Measurements from ENCODE around the gene WDR45B.

DNA sequence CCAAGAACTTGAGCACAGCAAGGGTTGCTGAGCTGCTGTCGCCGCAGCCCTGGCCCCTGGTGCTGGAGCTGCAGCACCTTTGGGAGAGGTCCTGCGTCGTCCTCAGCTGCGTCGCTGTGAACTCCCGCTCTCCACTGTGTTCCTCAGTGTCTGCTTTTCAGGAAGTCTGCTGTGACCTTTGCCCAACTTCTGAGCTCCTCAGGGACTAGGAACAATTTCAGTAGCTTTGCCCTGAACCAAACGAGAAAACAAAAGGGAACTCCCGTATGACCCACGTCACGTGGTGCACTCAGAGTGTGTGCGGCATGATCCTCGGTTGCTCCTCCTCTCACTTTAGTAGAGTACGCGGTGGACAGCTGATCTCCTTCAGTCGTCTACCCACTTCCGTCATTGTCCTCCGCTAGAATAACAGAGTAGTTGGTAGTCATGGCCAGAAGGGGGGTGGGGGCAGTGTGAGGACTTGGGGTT is 44.2 kb downstream of the WDR45B start:
- TF ChIP-seq CTCF (IDR thresholded peaks at IDR 0.05) (no peak), SMC3 (IDR thresholded peaks at IDR 0.05; ENCODE audit: low read depth, low read length) (no peak), YY1 (IDR thresholded peaks at IDR 0.05; ENCODE audit: low read depth) (no peak), POLR2AphosphoS5 (IDR thresholded peaks at IDR 0.05; ENCODE audit: low read depth, low read length) (no peak), RAD21 (IDR thresholded peaks at IDR 0.05; ENCODE audit: low read length) (no peak), SIN3A (IDR thresholded peaks at IDR 0.05; ENCODE audit: borderline replicate concordance, low read depth, low read length) (no peak), EZH2phosphoT487 (IDR thresholded peaks at IDR 0.05; ENCODE audit: borderline replicate concordance, low read depth) (no peak)
- TF ChIP-seq, protein P1, sequence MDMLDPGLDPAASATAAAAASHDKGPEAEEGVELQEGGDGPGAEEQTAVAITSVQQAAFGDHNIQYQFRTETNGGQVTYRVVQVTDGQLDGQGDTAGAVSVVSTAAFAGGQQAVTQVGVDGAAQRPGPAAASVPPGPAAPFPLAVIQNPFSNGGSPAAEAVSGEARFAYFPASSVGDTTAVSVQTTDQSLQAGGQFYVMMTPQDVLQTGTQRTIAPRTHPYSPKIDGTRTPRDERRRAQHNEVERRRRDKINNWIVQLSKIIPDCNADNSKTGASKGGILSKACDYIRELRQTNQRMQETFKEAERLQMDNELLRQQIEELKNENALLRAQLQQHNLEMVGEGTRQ (IDR thresholded peaks at IDR 0.05; ENCODE audit: borderline replicate concordance, low read depth, low read length), result no peak
- TF ChIP-seq, protein P2, sequence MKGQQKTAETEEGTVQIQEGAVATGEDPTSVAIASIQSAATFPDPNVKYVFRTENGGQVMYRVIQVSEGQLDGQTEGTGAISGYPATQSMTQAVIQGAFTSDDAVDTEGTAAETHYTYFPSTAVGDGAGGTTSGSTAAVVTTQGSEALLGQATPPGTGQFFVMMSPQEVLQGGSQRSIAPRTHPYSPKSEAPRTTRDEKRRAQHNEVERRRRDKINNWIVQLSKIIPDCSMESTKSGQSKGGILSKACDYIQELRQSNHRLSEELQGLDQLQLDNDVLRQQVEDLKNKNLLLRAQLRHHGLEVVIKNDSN (IDR thresholded peaks at IDR 0.05; ENCODE audit: borderline replicate concordance, low read depth), result no peak

Measured in SK-N-SH (cell line).